ENCODE data around the gene PPP2R2B. TPM values are rescaled to one million over a fixed set of nuclear protein-coding genes. Genes with fewer than 3 reads are reported as not detected.

The PPP2R2B gene
- total RNA-seq, 1 donor from 2014 or later, result not detected

DNA sequence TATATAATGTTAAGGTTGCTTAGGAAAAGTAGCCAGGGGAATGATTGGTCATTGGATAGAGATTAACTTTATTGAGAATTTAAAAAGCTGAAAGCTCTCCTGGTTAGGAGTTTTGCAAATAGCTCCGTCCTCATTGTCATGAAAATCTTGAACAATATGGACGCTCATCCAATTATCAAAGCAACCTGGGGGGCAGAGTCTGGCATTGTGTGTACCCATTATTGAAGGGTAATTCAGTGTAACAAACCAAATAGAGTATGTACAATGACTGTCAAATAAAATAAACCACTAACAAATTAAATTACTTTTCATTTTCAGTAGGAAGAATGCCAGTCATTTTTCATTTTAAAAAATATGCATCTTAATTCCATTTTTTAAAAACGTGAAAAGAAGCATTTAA, 218.6 kb downstream of the PPP2R2B start:
- no peak for DNase-seq (ENCODE audit: low read depth, low spot score)

DNA sequence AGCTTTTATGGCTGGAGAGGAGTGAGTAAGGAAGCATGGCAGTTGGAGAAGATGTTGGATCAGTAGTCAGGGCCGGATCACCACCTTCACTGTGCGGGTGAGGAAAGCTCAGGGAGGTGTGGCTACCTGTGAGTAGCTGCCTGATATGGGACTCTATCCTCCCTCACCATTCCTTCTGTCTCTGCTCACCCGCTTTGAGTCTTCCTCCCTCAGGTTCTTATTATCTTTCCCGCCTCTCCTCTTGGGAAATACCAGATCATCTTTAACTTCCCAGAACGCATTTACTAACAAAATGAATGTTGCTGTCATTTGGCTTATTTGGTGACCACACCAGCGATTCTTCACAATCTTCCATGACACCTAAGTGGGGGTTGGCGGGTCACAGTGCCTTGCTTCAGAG, 221.9 kb downstream of the PPP2R2B start:
- DNase-seq (ENCODE audit: low read depth, low spot score), result no peak

- no peak for DNase-seq (ENCODE audit: low read depth, low spot score)
These were observed 225.0 kb downstream of the PPP2R2B start for GRCh38 chr5:146653560-146653959.

- DNase-seq (ENCODE audit: low read depth, low spot score), result no peak
These were observed 226.0 kb downstream of the PPP2R2B start for GRCh38 chr5:146652547-146652946.

GRCh38 chr5:146647656-146648199, 230.8 kb downstream of the PPP2R2B start:
- DNase-seq (ENCODE audit: low read depth, low spot score), result no peak

DNA sequence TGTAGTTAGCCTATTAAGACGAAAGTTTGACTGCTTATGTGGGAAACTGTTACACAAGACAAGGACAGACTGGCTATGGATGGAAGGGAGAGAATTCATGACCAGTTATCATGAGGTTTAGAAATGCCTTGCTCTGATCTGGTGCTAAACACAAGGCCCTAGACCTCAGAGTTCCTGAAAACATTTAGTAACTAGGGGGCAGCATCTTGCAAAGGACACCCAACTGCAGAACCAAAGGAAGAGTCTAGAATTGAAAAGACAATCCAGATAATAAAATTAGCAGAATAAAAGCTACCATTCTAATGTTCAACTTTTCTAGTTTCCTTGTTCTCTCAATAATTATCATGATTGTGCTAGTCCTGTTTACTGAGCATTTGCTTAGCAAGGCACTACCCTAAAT, 232.1 kb downstream of the PPP2R2B start:
- DNase-seq (ENCODE audit: low read depth, low spot score), result no peak

- no peak for DNase-seq (ENCODE audit: low read depth, low spot score)
These were observed 233.2 kb downstream of the PPP2R2B start for GRCh38 chr5:146645342-146645741.

GRCh38 chr5:146644831-146645230, 233.7 kb downstream of the PPP2R2B start:
- DNase-seq (ENCODE audit: low read depth, low spot score), result no peak

GRCh38 chr5:146643776-146644175, 234.8 kb downstream of the PPP2R2B start:
- DNase-seq (ENCODE audit: low read depth, low spot score), result no peak

DNA sequence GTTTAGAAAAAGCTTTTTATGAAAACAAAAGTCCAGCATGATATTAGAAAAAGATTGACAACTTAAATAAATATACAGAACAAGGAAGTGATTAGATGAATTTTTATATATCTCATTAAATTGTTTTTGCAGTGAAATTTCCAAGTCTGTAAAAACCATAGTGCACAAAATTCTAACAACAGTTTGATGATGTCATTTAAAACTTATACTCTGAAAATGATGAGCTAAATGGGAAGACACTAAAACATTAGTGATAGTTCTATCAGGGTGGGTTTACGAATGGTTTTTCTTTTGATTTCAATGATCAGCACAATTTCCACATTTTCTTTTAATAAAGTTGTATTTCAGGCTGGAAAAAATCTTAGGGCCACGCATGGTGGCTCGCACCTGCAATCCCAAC, 236.1 kb downstream of the PPP2R2B start:
- no peak for DNase-seq (ENCODE audit: low read depth, low spot score)

- no peak for DNase-seq (ENCODE audit: low read depth, low spot score)
These were observed 236.6 kb downstream of the PPP2R2B start for GRCh38 chr5:146641941-146642340.

DNA sequence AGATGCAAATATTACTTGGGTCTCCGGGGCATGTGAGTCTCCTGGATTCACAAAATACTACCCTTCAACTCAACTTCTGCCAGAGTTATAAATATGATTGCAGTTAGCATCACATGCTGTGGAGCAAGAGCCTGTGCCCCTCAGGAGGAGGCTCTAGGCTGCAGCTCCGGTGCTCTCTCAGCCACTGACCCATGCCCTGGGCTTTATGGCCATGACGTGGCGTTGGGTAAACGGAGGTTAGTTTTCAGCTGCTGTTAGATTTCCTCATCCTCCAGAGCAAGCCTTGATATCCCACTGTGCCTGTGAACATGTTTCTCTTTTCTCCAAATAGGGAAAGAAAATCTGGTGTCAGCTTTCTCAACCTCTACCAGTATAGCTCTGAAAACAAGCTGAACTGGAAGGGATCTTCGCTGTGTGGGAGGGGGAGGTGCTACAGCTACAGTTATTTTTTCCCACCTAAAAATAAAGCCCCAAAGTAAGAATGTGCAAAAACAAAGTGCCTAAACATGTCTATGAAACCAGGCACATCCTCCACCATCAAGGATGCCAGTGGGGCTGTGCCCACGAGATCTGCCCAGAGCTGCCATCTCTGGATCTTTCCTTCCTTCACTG, 238.2 kb downstream of the PPP2R2B start:
- no peak for DNase-seq (ENCODE audit: low read depth, low spot score)

DNA sequence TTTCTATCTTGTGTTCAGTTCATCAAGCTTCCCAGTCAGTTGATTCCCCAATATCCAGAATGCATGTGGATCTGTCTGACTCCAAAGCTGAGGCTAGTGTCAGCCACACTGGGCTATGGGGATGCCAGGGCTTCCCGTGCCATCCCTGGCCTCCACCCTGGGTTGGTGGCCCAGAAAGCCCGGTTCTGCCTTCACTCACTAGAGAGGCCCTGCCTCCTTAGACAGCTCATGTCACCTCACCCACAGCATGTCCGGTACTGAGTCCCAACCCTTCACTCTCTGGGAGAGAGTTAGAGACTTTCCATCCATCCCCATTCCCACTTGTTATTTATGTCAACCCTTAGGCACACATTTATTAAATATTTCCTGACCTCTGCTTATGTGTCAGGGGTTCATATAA, 243.1 kb downstream of the PPP2R2B start:
- DNase-seq (ENCODE audit: low read depth, low spot score), result no peak

DNA sequence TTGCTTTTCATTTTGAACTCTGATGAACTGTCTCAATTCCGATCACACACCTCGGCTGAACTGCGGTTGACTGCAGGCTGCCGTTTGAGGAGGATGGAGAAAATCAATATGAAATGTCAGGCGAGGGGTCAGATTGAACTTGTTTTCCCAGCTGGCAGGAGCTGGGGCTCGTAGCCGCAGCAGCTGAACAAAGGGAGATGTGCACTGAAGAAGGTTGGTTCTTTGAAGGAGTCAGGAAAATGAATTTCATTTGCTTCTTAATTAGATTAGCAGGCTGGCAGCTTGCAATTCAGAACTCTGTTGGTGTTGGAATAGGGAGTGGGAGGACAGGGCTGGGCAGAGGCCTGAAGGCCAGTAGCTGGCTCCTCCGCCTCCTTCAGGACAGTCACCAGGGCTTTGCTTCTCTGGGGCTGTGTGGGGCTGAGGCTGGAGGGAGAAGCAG, 245.2 kb downstream of the PPP2R2B start:
- DNase-seq (ENCODE audit: low read depth, low spot score), result no peak

DNA sequence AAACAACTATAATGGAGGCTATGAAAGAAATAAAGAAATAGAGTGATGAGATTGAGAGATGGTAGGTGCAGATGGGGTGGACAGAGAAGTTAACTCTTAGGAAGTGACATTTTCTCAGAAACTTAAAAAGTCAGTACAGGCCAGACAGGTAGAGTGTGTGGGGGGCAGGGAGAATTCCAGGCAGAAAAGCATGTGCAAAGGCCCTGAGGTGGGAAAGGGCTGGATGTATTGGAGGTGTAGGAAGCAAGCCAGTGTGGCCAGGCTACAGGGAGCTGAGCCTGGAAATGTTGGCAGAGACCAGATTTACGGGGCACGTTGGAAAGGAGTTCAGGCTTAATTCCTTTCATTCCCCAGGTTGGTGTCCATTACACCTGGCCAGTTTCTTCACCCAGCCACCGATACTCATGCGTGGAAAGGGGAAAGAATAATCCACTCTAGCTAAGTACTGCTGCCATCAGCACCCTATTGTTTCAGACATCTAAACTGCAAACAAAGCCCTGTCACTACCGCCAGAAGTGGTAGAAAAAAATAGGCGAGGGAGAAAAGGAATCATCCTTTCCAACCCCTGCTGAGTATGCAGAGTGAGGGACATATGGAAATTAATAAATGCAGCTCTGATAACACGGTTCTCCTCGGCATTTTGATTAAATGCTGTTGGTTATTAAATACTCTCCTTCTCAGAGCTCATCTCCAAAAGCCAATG, 245.8 kb downstream of the PPP2R2B start:
- no peak for DNase-seq (ENCODE audit: low read depth, low spot score)

DNA sequence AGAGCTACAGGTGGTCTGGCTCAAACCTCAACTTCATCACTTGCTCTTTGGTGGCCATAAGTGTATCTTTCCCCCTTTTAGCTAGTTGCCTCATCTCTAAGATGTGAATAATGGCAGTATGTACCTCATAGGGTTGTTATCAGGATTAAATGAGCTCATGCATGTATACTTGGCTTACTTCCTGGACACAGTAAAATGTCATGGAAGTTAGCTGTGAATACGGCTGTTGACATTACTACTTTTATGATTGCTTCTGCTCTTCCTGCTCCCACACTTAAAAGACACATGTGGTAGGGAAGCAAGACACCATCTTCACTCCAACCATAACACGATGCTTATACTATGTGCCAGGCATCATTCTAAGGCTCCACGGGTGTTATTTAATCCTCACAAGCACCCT, 248.1 kb downstream of the PPP2R2B start:
- no peak for DNase-seq (ENCODE audit: low read depth, low spot score)

DNA sequence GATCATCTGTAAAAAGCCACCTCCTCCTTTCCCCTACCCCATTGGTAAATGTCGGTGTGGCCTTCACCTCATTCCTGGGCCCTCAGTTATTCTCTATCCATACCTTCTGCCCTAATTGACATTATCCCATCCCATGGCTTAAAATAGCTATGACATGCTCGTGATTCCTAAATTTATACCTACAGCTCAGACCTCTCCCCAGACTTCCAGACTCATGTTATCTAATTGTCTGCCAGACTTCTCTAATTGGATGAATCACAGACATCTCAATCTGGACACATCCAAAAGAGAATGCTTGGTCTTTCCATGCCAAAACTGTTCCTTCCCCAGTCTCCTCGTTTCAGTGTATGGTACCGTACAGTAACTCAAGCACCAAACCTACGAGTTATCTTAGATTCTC, 249.6 kb downstream of the PPP2R2B start:
- DNase-seq (ENCODE audit: low read depth, low spot score), result no peak

GRCh38 chr5:146626936-146627335, 251.6 kb downstream of the PPP2R2B start:
- DNase-seq (ENCODE audit: low read depth, low spot score), result no peak

GRCh38 chr5:146624179-146624578, 254.4 kb downstream of the PPP2R2B start:
- no peak for DNase-seq (ENCODE audit: low read depth, low spot score)

GRCh38 chr5:146623666-146624065, 254.9 kb downstream of the PPP2R2B start:
- no peak for DNase-seq (ENCODE audit: low read depth, low spot score)

DNA sequence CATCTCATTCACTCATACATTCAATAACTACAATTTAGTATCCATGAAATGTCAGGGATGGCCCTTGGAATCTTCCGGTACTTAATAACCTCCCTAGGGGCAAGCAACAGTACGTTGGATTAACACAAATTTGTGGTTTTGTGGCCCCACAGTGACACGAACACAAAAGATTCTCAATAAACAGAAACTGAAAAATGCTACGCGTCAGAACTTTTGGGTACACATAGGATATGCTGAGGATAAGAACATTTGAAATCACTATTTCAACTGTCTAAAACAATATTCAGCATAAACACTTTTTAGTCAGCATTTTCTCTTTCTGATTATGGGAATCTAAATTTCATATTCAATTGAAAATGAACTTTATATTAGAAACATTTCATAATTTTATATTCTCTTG, 255.5 kb downstream of the PPP2R2B start:
- DNase-seq (ENCODE audit: low read depth, low spot score), result no peak

GRCh38 chr5:146622391-146622790, 256.2 kb downstream of the PPP2R2B start:
- no peak for DNase-seq (ENCODE audit: low read depth, low spot score)

DNA sequence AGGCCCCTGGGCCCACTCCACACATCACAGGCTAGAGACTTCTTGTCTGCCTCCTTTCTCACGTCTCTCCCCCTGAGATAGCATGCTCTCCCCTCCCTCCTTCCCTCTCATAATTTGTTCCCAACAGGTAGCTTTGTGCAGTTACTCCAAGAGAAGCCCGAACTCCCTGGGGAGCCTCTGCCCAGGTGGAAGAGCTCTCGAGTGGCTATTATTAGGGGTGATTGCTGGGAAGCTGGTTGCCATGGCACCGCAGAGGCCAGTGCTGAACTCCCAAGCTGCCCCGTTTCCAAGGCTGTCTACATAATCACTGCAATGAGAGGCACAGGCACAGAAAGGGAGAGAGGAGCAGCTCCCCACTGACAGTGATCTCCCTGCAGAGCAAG, 257.9 kb downstream of the PPP2R2B start:
- DNase-seq (ENCODE audit: low read depth, low spot score), result no peak

Data from pulmonary artery endothelial cell (primary cell).